HFF-Myc (cell line): ENCODE measurements around the gene SRP9.
A peak's percentile ranks its signal among the peaks of the same experiment; 100 is the strongest.

Experiments
- DNase-seq: peaks from one replicate; pipeline ENCODE4 v3.0.0-alpha.2; 2011; ENCODE audit warnings: low read depth; ENCODE audit errors: extremely low read depth
- H3K4me3 ChIP-seq: replicated peaks from 2 replicates; pipeline ENCODE4 v1.5.1; 2011; ENCODE audit warnings: low read depth, mild to moderate bottlenecking, control low read depth, low read length
- CTCF ChIP-seq: IDR thresholded peaks from 2 replicates; pipeline ENCODE4 v1.5.1; 2012; ENCODE audit warnings: mild to moderate bottlenecking, low read depth, low read length, control low read depth; ENCODE audit errors: missing control alignments

The SRP9 gene

GRCh38 chr1:225777583-225778336 is at the start of gene SRP9:
SRP9 (plus strand) TSS chr1:225777826; CDS start chr1:225777941, 115 bp downstream.
- TF ChIP-seq CTCF: peak; percentile 84
- peak within 1 kb of the TSS; percentile 56 for H3K4me3 ChIP-seq
- DNase-seq: peak; percentile 95

- no peak for TF ChIP-seq CTCF
- no peak for DNase-seq
- no peak overlapping the region for H3K4me3 ChIP-seq
Observed at GRCh38 chr1:225731491-225731890, 46.1 kb upstream of the SRP9 start.

GRCh38 chr1:225733254-225733653 is 44.4 kb upstream of the SRP9 start:
- no peak for DNase-seq
- H3K4me3 ChIP-seq: no peak overlapping the region
- no peak for TF ChIP-seq CTCF

- peak; percentile 43 for DNase-seq
- no peak for TF ChIP-seq CTCF
- H3K4me3 ChIP-seq: no peak overlapping the region
Observed at GRCh38 chr1:225735252-225736149, 42.1 kb upstream of the SRP9 start.

- no peak for TF ChIP-seq CTCF
- no peak for DNase-seq
- no peak overlapping the region for H3K4me3 ChIP-seq
Observed at GRCh38 chr1:225736437-225737098, 41.1 kb upstream of the SRP9 start.

GRCh38 chr1:225737161-225737560 is 40.5 kb upstream of the SRP9 start:
- no peak overlapping the region for H3K4me3 ChIP-seq
- no peak for TF ChIP-seq CTCF
- DNase-seq: no peak
